Natural killer cell (primary cell): ENCODE measurements around the gene CBFA2T3. TPM values are rescaled to one million over a fixed set of nuclear protein-coding genes. Genes with fewer than 3 reads are reported as not detected.
A peak's percentile ranks its signal among the peaks of the same experiment; 100 is the strongest.

Source experiments
- ATAC-seq, 3 donors: fragments of 150-1000 bp in 2 of 3; fragments of 200-7000 bp in 1 of 3; cut with Tn5 transposase; 1 replicate in 1 of 3; 2 replicates in 2 of 3; pipeline ENCODE4 v1.10.0; 2021; ENCODE audit warnings: mild to moderate bottlenecking in 2 of 3, moderate library complexity in 2 of 3
- DNase-seq, 2 donors: peaks; one replicate each; pipeline versions ENCODE4 v3.0.0 to v3.0.0-alpha.2; 2013 to 2021; ENCODE audit warnings: mixed read lengths in 1 of 2
- H3K27ac ChIP-seq: one replicate; pipeline ENCODE4 v1.5.1; 2013; ENCODE audit warnings: mild to moderate bottlenecking, low read length
- H3K27me3 ChIP-seq: one replicate; pipeline ENCODE4 v1.6.1; 2013; ENCODE audit warnings: low read length; ENCODE audit not compliant: control insufficient read depth, insufficient read depth
- H3K36me3 ChIP-seq: one replicate; pipeline ENCODE4 v1.6.1; 2013; ENCODE audit warnings: low read length; ENCODE audit not compliant: control insufficient read depth, insufficient read depth
- H3K4me1 ChIP-seq: one replicate; pipeline ENCODE4 v1.6.1; 2013; ENCODE audit warnings: low read length; ENCODE audit not compliant: control insufficient read depth, insufficient read depth
- H3K4me3 ChIP-seq: one replicate; pipeline ENCODE4 v1.5.1; 2013; ENCODE audit warnings: low read length
- H3K9me3 ChIP-seq: one replicate; pipeline ENCODE4 v1.6.1; 2013; ENCODE audit warnings: low read length; ENCODE audit not compliant: control insufficient read depth, insufficient read depth
- H3K27ac Mint-ChIP-seq, 2 donors: one replicate each; pipeline ENCODE4 v1.8.0; 2022; ENCODE audit warnings: mild to moderate bottlenecking in 2 of 2, mixed read lengths in 2 of 2, moderate library complexity in 1 of 2
- H3K27me3 Mint-ChIP-seq, 2 donors: one replicate each; pipeline ENCODE4 v1.8.0; 2022; ENCODE audit warnings: low read depth in 2 of 2, mixed read lengths in 2 of 2
- H3K36me3 Mint-ChIP-seq: one replicate; pipeline ENCODE4 v1.8.0; 2022; ENCODE audit warnings: mixed read lengths
- H3K4me1 Mint-ChIP-seq, 2 donors: one replicate each; pipeline ENCODE4 v1.8.0; 2022; ENCODE audit warnings: mixed read lengths in 2 of 2
- H3K4me3 Mint-ChIP-seq: one replicate; pipeline ENCODE4 v1.8.0; 2022; ENCODE audit warnings: mild to moderate bottlenecking, moderate library complexity, mixed read lengths
- H3K9me3 Mint-ChIP-seq, 2 donors: one replicate each; pipeline ENCODE4 v1.8.0; 2022; ENCODE audit warnings: mixed read lengths in 2 of 2
- WGBS: methylation state at CpG from one replicate; pipeline ENCODE4 v1.1.7; 2013; ENCODE audit warnings: missing lambda C conversion rate; ENCODE audit not compliant: insufficient coverage; 5-methylcytosine and 5-hydroxymethylcytosine counted together
- intact Hi-C: fragments of 100-400 bp; cut with micrococcal nuclease; formaldehyde crosslinking; loops from one replicate; pipeline ENCODE4 v1.14.2; 2022
- total RNA-seq, 4 donors: library from RNA; stranded (reverse); fragments of 120-200 nt in 1 of 4; gene quantifications; one replicate each; pipeline versions ENCODE4 v1.2.3 to v1.2.4, GENCODE V29; 2013 to 2022
- TF ChIP-seq, protein P1 (sequence below): fragments of 200-600 bp; IDR thresholded peaks from one replicate; pipeline ENCODE4 v1.8.0; 2022; ENCODE audit warnings: antibody characterized with exemption

The CBFA2T3 gene
- total RNA-seq, 3 donors from 2014 or later (not counting 1 experiment from before 2014, with no cell fraction given), result 2.5 to 7.8 (median 4.2) TPM

DNA sequence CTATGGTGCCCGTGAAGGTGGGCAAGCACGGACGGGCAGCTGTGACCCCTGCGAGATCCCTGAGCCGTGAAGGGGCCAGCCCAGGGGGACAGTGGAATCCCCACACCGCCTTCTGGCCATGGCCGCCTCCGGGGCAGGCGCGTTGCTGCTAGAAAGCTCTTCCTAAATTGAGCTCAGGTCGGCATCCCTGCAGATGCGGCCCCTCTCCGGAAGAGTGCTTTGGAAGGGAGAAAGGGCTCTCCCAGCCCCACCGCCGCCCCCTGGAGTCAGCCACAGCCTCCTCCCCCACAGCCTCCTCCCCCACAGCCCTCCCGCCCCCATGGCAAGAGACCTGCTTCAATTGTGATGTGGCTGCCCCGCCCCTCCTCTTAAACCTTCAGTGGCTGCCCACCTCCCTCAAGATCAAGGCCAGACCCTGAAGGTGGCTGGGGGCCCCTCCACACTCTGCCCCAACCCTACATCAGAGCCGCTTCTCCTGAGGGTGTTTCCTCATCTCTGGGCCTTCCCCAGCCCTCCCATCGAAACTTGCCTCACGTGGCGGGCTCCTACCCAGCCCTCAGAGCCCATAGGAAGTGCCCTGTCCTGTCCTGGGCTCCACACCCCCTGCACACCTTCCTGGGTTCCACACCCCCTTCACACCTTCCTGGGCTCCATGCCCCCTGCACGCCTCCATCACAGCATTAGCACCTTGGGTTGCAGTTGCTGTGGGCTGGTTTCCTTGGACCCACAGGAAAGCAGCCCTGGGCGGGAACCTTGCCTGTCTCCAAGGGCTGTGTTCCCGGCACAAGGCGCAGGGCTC lies 5.5 kb upstream of the CBFA2T3 start:
- intact Hi-C loops, result no loop called here
- Mint-ChIP-seq H3K4me3 (no peak overlapping the region), H3K27me3 (peaks cover 6 to 13% of the 10 kb centered on the region in 2 donors), H3K4me1 (peaks cover 6 to 16% of the 10 kb centered on the region in 2 donors), H3K9me3 (no peaks in the 10 kb centered on the region), H3K27ac (no peak overlapping the region), H3K36me3 (no peaks in the 10 kb centered on the region)
- WGBS, result 67% methylated on average over 22 of the region's 25 CpGs
- Histone ChIP-seq H3K27ac (no peak overlapping the region), H3K9me3 (no peaks in the 10 kb centered on the region), H3K4me3 (no peak overlapping the region), H3K27me3 (peaks cover 8% of the 10 kb centered on the region), H3K4me1 (peaks cover 50% of the 10 kb centered on the region), H3K36me3 (no peaks in the 10 kb centered on the region)
- ATAC-seq (no peak), DNase-seq (no peak)
- TF ChIP-seq, protein P1, sequence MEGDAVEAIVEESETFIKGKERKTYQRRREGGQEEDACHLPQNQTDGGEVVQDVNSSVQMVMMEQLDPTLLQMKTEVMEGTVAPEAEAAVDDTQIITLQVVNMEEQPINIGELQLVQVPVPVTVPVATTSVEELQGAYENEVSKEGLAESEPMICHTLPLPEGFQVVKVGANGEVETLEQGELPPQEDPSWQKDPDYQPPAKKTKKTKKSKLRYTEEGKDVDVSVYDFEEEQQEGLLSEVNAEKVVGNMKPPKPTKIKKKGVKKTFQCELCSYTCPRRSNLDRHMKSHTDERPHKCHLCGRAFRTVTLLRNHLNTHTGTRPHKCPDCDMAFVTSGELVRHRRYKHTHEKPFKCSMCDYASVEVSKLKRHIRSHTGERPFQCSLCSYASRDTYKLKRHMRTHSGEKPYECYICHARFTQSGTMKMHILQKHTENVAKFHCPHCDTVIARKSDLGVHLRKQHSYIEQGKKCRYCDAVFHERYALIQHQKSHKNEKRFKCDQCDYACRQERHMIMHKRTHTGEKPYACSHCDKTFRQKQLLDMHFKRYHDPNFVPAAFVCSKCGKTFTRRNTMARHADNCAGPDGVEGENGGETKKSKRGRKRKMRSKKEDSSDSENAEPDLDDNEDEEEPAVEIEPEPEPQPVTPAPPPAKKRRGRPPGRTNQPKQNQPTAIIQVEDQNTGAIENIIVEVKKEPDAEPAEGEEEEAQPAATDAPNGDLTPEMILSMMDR, result no peak

DNA sequence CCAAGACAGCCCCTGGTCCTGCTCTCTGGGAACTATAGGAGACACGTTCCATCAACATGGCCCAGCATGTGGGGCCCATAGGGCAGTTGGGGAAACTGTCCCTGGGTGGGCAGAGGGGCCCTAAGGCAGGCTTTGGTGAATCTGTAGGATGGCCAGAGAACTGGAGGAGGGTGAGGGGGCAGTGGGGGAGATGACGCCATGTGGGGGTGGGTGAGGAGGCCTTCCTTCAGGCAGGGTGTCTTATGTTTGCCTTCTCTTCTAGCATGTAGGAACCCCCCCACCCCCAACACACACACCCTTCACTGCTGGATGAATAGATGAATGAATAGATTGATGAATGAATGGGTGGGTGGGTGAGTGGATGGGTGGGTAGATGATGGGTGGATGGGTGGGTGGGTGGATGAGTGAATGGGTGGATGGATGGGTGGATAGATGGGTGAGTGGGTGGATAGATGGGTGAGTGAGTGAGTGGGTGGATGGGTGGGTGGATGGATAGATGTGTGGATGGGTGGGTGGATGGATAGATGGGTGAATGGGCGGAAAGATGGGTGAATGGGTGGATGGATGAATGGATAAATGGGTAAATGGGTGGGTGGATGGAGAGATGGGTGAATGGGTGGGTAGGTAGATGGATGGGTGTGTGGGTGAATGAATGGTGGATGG lies 2.5 kb upstream of the CBFA2T3 start:
- Histone ChIP-seq H3K27ac (peak overlapping the region; percentile 43), H3K9me3 (no peaks in the 10 kb centered on the region), H3K36me3 (no peaks in the 10 kb centered on the region), H3K4me3 (no peak overlapping the region), H3K4me1 (peaks cover 72% of the 10 kb centered on the region), H3K27me3 (peaks cover 11% of the 10 kb centered on the region)
- H3K27me3 Mint-ChIP-seq, result peaks cover 6 to 24% of the 10 kb centered on the region in 2 donors
- ATAC-seq (no peak), DNase-seq (no peak)
- no peak overlapping the region for H3K4me3 Mint-ChIP-seq
- H3K9me3 Mint-ChIP-seq, result no peaks in the 10 kb centered on the region
- no peaks in the 10 kb centered on the region for H3K36me3 Mint-ChIP-seq
- intact Hi-C loops, result no loop called here
- 54% methylated on average over 2 of the region's 3 CpGs for WGBS
- H3K27ac Mint-ChIP-seq, result no peak overlapping the region
- H3K4me1 Mint-ChIP-seq, result peaks cover 6 to 20% of the 10 kb centered on the region in 2 donors
- TF ChIP-seq, protein P1, result no peak

DNA sequence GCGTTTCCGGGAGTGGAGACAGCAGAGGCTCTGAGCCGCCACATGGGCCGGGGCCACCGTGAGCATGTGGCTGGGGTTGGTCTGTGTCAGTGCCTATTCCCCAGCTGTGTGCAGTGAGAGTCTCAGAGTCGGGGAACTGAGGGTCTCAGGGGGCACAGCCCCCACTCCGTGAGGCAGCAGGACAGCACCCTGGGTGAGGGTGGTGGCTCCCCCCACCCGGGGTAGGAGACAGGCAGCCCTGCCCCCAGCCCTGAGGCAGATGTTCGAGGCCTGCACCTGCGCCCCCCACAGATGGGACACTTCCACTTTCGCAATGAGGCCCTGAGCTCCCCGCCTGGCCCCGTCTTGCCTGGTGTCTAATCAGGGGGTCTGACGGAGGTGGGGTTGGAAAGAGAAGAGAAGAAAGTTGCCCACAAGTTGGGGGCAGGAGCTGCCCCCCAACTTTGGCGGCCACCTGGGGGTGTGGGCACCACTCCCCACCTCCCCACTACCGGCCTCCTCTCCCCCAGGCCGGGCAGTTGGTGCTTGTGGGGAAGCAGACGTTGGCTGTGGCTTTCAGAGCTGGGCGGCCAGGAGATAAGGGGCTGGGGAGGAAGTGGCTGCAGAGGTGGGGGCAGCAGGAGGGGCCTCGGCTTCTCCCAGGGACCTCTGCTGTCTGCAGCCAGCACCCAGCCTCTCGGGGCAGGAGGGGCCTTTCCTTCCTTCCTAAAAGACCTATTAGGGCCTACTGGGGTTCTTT lies 1.8 kb upstream of the CBFA2T3 start:
- no peak overlapping the region for H3K27ac Mint-ChIP-seq
- ATAC-seq, result peak; percentile 52 to 75 (median 61)
- H3K4me3 ChIP-seq, result peak overlapping the region; percentile 10
- H3K36me3 Mint-ChIP-seq, result no peaks in the 10 kb centered on the region
- H3K4me1 Mint-ChIP-seq, result peaks cover 6 to 20% of the 10 kb centered on the region in 2 donors
- H3K4me1 ChIP-seq, result peaks cover 72% of the 10 kb centered on the region
- H3K4me3 Mint-ChIP-seq, result peak overlapping the region; percentile 68
- H3K27ac ChIP-seq, result peak overlapping the region; percentile 43
- H3K9me3 Mint-ChIP-seq, result no peaks in the 10 kb centered on the region
- DNase-seq, result no peak
- TF ChIP-seq, protein P1, result no peak
- peaks cover 6 to 28% of the 10 kb centered on the region in 2 donors for H3K27me3 Mint-ChIP-seq
- intact Hi-C loops, result no loop called here
- no peaks in the 10 kb centered on the region for H3K9me3 ChIP-seq
- H3K27me3 ChIP-seq, result peaks cover 11% of the 10 kb centered on the region
- WGBS, result 3% methylated on average over 18 of the region's 21 CpGs
- no peaks in the 10 kb centered on the region for H3K36me3 ChIP-seq
